OCI-LY1 (cell line): ENCODE measurements around the gene BLVRA.

Experiments used
- EZH2 ChIP-seq: fragments of 200-600 bp; sonication (generic), shearing (Covaris generic); IDR thresholded peaks from 2 replicates; pipeline ENCODE4 v1.8.0; 2017; ENCODE audit warnings: borderline replicate concordance, mixed run types, mild to moderate bottlenecking, antibody characterized with exemption, low read length, moderate library complexity, mixed read lengths
- TF ChIP-seq, protein P1 (sequence below): fragments of 200-600 bp; sonication (generic), shearing (Covaris generic); IDR thresholded peaks from 2 replicates; pipeline ENCODE4 v1.5.1; 2017; ENCODE audit warnings: mild to moderate bottlenecking, antibody characterized with exemption, low read length, moderate library complexity, mixed read lengths

GRCh38 chr7:43799605-43800004 is 41.1 kb downstream of the BLVRA start:
- TF ChIP-seq, protein P1, sequence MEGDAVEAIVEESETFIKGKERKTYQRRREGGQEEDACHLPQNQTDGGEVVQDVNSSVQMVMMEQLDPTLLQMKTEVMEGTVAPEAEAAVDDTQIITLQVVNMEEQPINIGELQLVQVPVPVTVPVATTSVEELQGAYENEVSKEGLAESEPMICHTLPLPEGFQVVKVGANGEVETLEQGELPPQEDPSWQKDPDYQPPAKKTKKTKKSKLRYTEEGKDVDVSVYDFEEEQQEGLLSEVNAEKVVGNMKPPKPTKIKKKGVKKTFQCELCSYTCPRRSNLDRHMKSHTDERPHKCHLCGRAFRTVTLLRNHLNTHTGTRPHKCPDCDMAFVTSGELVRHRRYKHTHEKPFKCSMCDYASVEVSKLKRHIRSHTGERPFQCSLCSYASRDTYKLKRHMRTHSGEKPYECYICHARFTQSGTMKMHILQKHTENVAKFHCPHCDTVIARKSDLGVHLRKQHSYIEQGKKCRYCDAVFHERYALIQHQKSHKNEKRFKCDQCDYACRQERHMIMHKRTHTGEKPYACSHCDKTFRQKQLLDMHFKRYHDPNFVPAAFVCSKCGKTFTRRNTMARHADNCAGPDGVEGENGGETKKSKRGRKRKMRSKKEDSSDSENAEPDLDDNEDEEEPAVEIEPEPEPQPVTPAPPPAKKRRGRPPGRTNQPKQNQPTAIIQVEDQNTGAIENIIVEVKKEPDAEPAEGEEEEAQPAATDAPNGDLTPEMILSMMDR, result peak; percentile 25; the same call in 1 of the 2 replicates
- no peak for TF ChIP-seq EZH2
